K562 (cell line): ENCODE results near the gene PSMC3IP. TPM values are rescaled to one million over a fixed set of nuclear protein-coding genes. Genes with fewer than 3 reads are reported as not detected.
A peak's percentile ranks its signal among the peaks of the same experiment; 100 is the strongest.

Experiments used
- ATF1 ChIP-seq, 2 experiments: fragments of 450-650 bp in 1 of 2; IDR thresholded peaks; 2 replicates each; pipeline ENCODE4 v1.6.1; 2016; ENCODE audit warnings: missing compliant biosample characterization in 1 of 2, missing genetic modification characterization in 1 of 2
- E2F8 ChIP-seq: fragments of 450-650 bp; IDR thresholded peaks from 2 replicates; pipeline ENCODE4 v1.7.1; 2018; ENCODE audit warnings: mild to moderate bottlenecking, low read depth; ENCODE audit not compliant: partially characterized antibody
- EP400 ChIP-seq: fragments of 450-650 bp; IDR thresholded peaks from 2 replicates; pipeline ENCODE4 v1.6.1; 2017; ENCODE audit warnings: antibody characterized with exemption, mild to moderate bottlenecking, moderate library complexity
- HDAC2 ChIP-seq: fragments of 450-650 bp; IDR thresholded peaks from 2 replicates; pipeline ENCODE4 v1.6.1; 2016; ENCODE audit warnings: mild to moderate bottlenecking
- NEUROD1 ChIP-seq: fragments of 150-350 bp; IDR thresholded peaks from 2 replicates; pipeline ENCODE4 v1.6.1; 2014; ENCODE audit warnings: borderline replicate concordance, low read length, low read depth; ENCODE audit not compliant: partially characterized antibody
- NFIX ChIP-seq: fragments of 250-450 bp; sonication (Bioruptor Pico); IDR thresholded peaks from 2 replicates; pipeline ENCODE4 v1.4.0; 2020; ENCODE audit warnings: low read depth, mild to moderate bottlenecking, moderate library complexity
- NR2C2 ChIP-seq, 2 experiments: fragments of 200-800 bp in 1 of 2; sonication (Bioruptor generic) in 1 of 2; sonication (generic) in 1 of 2; formaldehyde crosslinking in 1 of 2; IDR thresholded peaks; 2 replicates each; pipeline versions ENCODE4 v1.6.1 to v1.8.0; 2016 to 2022; ENCODE audit warnings: mild to moderate bottlenecking in 1 of 2, missing compliant biosample characterization in 1 of 2, missing genetic modification characterization in 1 of 2, missing genetic modification reagents in 1 of 2
- PML ChIP-seq: IDR thresholded peaks from 2 replicates; pipeline ENCODE4 v1.6.1; 2012; ENCODE audit warnings: low read length, inconsistent platforms
- RB1 ChIP-seq: fragments of 450-650 bp; IDR thresholded peaks from 2 replicates; pipeline ENCODE4 v1.6.1; 2017; ENCODE audit warnings: low read depth, mild to moderate bottlenecking
- RCOR1 ChIP-seq, 2 experiments: IDR thresholded peaks; 2 replicates each; pipeline ENCODE4 v1.6.1; 2012; ENCODE audit warnings: low read depth in 2 of 2, low read length in 2 of 2, borderline replicate concordance in 1 of 2, improper control_type of control experiment in 1 of 2
- SAFB ChIP-seq: fragments of 200-400 bp; formaldehyde crosslinking; IDR thresholded peaks from 2 replicates; pipeline ENCODE4 v1.6.1; 2017; ENCODE audit warnings: low read depth, low read length, borderline replicate concordance
- SAP30 ChIP-seq: fragments of 200-600 bp; sonication (generic); IDR thresholded peaks from 2 replicates; pipeline ENCODE4 v1.6.1; 2012; ENCODE audit warnings: borderline replicate concordance, low read depth, mild to moderate bottlenecking, moderate library complexity, low read length, control low read depth, inconsistent platforms; ENCODE audit not compliant: insufficient read depth, poor library complexity, severe bottlenecking
- STAT5B ChIP-seq: fragments of 250-450 bp; sonication (Bioruptor Pico); IDR thresholded peaks from 2 replicates; pipeline ENCODE4 v1.8.0; 2021; ENCODE audit warnings: mild to moderate bottlenecking, inconsistent platforms
- TFAP4 ChIP-seq: sonication (generic); formaldehyde crosslinking; IDR thresholded peaks from 2 replicates; pipeline ENCODE4 v1.8.0; 2022; ENCODE audit warnings: missing genetic modification reagents, mild to moderate bottlenecking, moderate library complexity, borderline replicate concordance
- TOE1 ChIP-seq, 2 experiments: fragments of 450-650 bp in 1 of 2; sonication (generic) in 1 of 2; formaldehyde crosslinking in 1 of 2; IDR thresholded peaks; 2 replicates each; pipeline versions ENCODE4 v1.7.1 to v1.8.0; 2016 to 2022; ENCODE audit warnings: borderline replicate concordance in 2 of 2, mild to moderate bottlenecking in 2 of 2, antibody characterized with exemption in 1 of 2, inconsistent platforms in 1 of 2, low read depth in 1 of 2, missing genetic modification reagents in 1 of 2, moderate library complexity in 1 of 2
- TRIM28 ChIP-seq: fragments of 450-650 bp; IDR thresholded peaks from 2 replicates; pipeline ENCODE4 v1.6.1; 2017
- VEZF1 ChIP-seq: fragments of 200-800 bp; sonication (Bioruptor generic); IDR thresholded peaks from 2 replicates; pipeline ENCODE4 v1.6.1; 2017; ENCODE audit warnings: missing genetic modification characterization, missing compliant biosample characterization
- ZC3H11A ChIP-seq: IDR thresholded peaks from 2 replicates; pipeline ENCODE4 v1.6.1; 2012; ENCODE audit warnings: low read depth, low read length, improper control_type of control experiment
- ZNF347 ChIP-seq: fragments of 450-650 bp; formaldehyde crosslinking; IDR thresholded peaks from 2 replicates; pipeline ENCODE4 v1.4.0; 2020; ENCODE audit warnings: low read depth, mild to moderate bottlenecking, moderate library complexity
- ZNF444 ChIP-seq: fragments of 250-450 bp; sonication (Bioruptor Pico); IDR thresholded peaks from 2 replicates; pipeline ENCODE4 v1.4.0; 2020; ENCODE audit warnings: mild to moderate bottlenecking, moderate library complexity
- ZNF707 ChIP-seq: fragments of 250-450 bp; sonication (Bioruptor Pico); conservative IDR thresholded peaks from 2 replicates; pipeline ENCODE4 v1.8.0; 2022; ENCODE audit warnings: inconsistent platforms, mild to moderate bottlenecking, moderate library complexity
- polyA plus RNA-seq, 8 experiments: library from polyadenylated mRNA; depleted of rRNA in 4 of 8; stranded (reverse) in 5 of 8; unstranded in 3 of 8; fragments of >200 nt; fragmentation: Nextera tagmentation in 2 of 8; fragmentation: Illumina TruSeq in 1 of 8; extraction: Ambion mirVana in 2 of 8; extraction: Trizol in 1 of 8; gene quantifications; 2 replicates each; pipeline versions ENCODE4 v1.2.1 to v1.2.3, GENCODE V29; 2011 to 2014; ENCODE audit warnings: inconsistent platforms in 1 of 8, missing spikeins in 1 of 8
- total RNA-seq, 7 experiments: library from RNA; depleted of rRNA in 6 of 7; stranded (reverse); fragments of >200 nt in 6 of 7; fragmentation: Illumina TruSeq in 2 of 7; extraction: Trizol in 2 of 7; gene quantifications; 2 replicates each; pipeline versions ENCODE4 v1.2.1 to v1.2.3, GENCODE V29; 2011 to 2021; ENCODE audit warnings: low replicate concordance in 1 of 7

The PSMC3IP gene
- total and polyA plus RNA-seq, 9 of the 15 experiments (the other 6 are each of a cell fraction or from before 2014, with no cell fraction given), result 13.8 to 65.6 (median 32.8) TPM

- 0 out of 4 replicates have a peak, but pooled peaks of 1 of the 2 experiments have one; percentile 10 for TF ChIP-seq RCOR1 (IDR thresholded peaks at IDR 0.05; ENCODE audit: borderline replicate concordance in 1 of 2, low read depth in 2 of 2, low read length in 2 of 2)
- peak; percentile 13; the same call in 1 of the 2 replicates for TF ChIP-seq RB1
- peak; percentile 60 for TF ChIP-seq NFIX (CRISPR knock-in tag)
- TF ChIP-seq HDAC2, result no peak
- TF ChIP-seq ATF1 (CRISPR knock-in tag; IDR thresholded peaks at IDR 0.05), result no peak
- TF ChIP-seq ATF1 (tag; IDR thresholded peaks at IDR 0.05), result peak; percentile 53
- peak; percentile 71 for TF ChIP-seq EP400
- TF ChIP-seq ZNF347 (CRISPR knock-in tag), result no peak
- no peak for TF ChIP-seq TRIM28
- TF ChIP-seq NEUROD1, result no peak
- TF ChIP-seq TOE1 (IDR thresholded peaks at IDR 0.05; ENCODE audit: borderline replicate concordance), result peak; percentile 97
- TF ChIP-seq TOE1 (CRISPR knock-in tag; IDR thresholded peaks at IDR 0.05; ENCODE audit: borderline replicate concordance, low read depth), result no peak
- TF ChIP-seq STAT5B (CRISPR knock-in tag), result no peak
- TF ChIP-seq SAFB, result no peak
- TF ChIP-seq SAP30, result peak; percentile 51
- TF ChIP-seq TFAP4, result peak; percentile 81; the same call in 1 of the 2 replicates
- no peak for TF ChIP-seq ZC3H11A
- TF ChIP-seq VEZF1, result peak; percentile 87
- TF ChIP-seq ZNF707 (CRISPR knock-in tag), result no peak
- TF ChIP-seq NR2C2 (CRISPR knock-in tag; IDR thresholded peaks at IDR 0.05), result no peak
- 0 out of 2 replicates have a peak, but pooled peaks have one; percentile 17 for TF ChIP-seq NR2C2 (tag; IDR thresholded peaks at IDR 0.05)
- TF ChIP-seq PML, result peak; percentile 32; the same call in 1 of the 2 replicates
- no peak for TF ChIP-seq E2F8
- no peak for TF ChIP-seq ZNF444 (CRISPR knock-in tag)
These were observed 10.5 kb downstream of the PSMC3IP start, which contains the start of gene MLX (continued) for GRCh38 chr17:42566883-42567573.
